Suprapubic skin (tissue), 4 donors: Measurements from ENCODE around the gene TNXB.

Experiments used
- CTCF ChIP-seq, 2 donors: fragments of 200-600 bp in 1 of 2; fragments of 450-650 bp in 1 of 2; sonication (generic) in 1 of 2; IDR thresholded peaks; one replicate each; pipeline ENCODE4 v1.5.1; 2016 to 2019; ENCODE audit warnings: antibody characterized with exemption in 2 of 2, mild to moderate bottlenecking in 1 of 2, moderate library complexity in 1 of 2
- POLR2A ChIP-seq, 2 donors: fragments of 450-650 bp; IDR thresholded peaks; one replicate each; pipeline ENCODE4 v1.6.1; 2017; ENCODE audit warnings: antibody characterized with exemption in 2 of 2, mild to moderate bottlenecking in 2 of 2, moderate library complexity in 2 of 2
- POLR2AphosphoS5 ChIP-seq, 3 donors: sonication (generic); formaldehyde crosslinking; IDR thresholded peaks; one replicate each; pipeline ENCODE4 v1.6.1; 2017; ENCODE audit warnings: antibody characterized with exemption in 3 of 3

DNA sequence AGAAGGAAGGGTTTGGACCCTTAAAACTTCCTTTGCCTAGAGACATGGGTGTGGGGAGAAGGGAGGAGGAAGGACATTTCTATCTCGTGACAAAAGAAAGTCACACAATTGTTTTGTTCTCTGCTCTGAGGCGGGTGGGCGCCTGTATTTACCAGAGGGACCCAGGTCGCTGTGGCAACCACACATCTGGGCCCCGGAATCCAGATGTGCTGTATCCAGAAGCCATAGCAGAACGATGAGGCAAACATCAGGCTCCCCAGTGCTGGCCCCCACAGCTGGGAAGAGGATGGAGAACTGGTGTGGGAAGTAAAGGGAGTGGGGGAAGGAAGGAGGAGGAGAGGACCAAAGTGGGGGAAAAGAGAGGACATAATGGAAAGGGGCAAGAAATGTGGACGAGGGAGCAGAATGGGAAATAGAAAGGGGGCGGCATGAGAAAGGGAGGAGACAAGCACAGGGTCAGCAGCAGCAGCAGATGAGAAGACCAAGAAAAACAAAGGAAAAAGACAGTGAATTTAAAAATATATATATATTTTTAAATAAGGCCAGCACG is 3.4 kb upstream of the TNXB start:
- TF ChIP-seq POLR2A (IDR thresholded peaks at IDR 0.05) (no peak), CTCF (IDR thresholded peaks at IDR 0.05) (no peak), POLR2AphosphoS5 (IDR thresholded peaks at IDR 0.05) (peak in 2 of 3 donors; percentile 3 to 66)
